Suppressor macrophage treated with lipopolysaccharide for 4 hours (primary cell): ENCODE measurements around the gene NT5C.
A peak's percentile ranks its signal among the peaks of the same experiment; 100 is the strongest.
"Not testable (repeated sequence)": the region's sequence is repeated elsewhere in the genome, so short reads cannot be mapped to it uniquely, and the experiment has no call there.

Experiments used
- DNase-seq: peaks from one replicate; pipeline ENCODE4 v3.0.0-alpha.2; 2020

NT5C gene

DNA sequence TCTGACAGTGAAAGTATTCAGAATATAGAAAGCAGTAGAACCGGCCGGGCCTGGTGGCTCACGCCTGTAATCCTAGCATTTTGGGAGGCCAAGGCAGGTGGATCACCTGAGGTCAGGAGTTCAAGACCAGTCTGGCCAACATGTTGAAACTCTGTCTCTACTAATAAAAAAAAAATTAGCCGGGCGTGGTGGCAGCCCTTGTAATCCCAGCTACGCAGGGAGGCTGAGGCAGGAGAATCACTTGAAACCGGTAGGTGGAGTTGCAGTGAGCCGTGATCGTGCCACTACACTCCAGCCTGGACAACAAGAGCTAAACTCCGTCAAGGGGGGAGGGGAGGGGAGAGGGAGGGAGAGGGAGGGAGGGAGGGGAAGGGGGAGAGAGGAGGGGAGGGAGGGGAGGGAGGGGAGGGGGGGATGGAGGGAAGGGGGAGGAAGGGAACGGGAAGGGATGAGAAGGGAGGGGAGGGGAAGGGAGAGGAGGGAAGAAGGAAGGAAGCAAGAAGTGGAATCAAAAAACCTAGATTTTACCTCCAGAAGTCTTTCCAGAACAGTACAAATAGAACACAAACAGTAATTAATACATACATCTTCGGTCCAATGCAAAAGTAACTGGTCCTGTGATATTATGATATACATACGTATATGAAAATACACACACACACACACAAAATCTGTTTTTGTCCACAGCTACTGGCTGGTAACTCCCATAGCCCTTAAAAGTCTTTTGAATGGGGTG lies 10.9 kb upstream of the NT5C start:
- no peak for DNase-seq

GRCh38 chr17:75138519-75138918 lies 7.0 kb upstream of the NT5C start:
- DNase-seq: no peak

DNA sequence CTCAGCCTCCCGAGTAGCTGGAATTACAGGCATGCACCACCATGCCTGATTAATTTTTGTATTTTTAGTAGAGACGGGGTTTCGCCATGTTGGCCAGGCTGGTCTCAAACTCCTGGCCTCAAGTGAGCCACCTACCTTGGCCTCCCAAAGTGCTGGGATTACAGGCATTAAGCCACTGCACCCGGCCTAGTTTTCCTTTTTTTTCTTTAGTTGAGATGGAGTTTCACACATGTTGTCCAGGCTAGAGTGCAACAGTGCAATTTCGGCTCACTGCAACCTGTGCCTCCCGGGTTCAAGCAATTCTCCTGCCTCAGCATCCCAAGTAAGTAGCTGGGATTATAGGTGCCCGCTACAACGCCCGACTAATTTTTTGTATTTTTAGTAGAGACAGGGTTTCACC lies 6.2 kb upstream of the NT5C start:
- DNase-seq: not testable (repeated sequence)

GRCh38 chr17:75135946-75136345 lies 4.4 kb upstream of the NT5C start:
- DNase-seq: no peak

- no peak for DNase-seq
Observed at GRCh38 chr17:75135452-75135851, 3.9 kb upstream of the NT5C start.

- DNase-seq: not testable (repeated sequence)
Observed at GRCh38 chr17:75133607-75134347, 2.2 kb upstream of the NT5C start.

- no peak for DNase-seq
Observed at GRCh38 chr17:75133001-75133400, 1.5 kb upstream of the NT5C start.

GRCh38 chr17:75132018-75133000 lies 767 bp upstream of the NT5C start:
- DNase-seq: not testable (repeated sequence)

DNA sequence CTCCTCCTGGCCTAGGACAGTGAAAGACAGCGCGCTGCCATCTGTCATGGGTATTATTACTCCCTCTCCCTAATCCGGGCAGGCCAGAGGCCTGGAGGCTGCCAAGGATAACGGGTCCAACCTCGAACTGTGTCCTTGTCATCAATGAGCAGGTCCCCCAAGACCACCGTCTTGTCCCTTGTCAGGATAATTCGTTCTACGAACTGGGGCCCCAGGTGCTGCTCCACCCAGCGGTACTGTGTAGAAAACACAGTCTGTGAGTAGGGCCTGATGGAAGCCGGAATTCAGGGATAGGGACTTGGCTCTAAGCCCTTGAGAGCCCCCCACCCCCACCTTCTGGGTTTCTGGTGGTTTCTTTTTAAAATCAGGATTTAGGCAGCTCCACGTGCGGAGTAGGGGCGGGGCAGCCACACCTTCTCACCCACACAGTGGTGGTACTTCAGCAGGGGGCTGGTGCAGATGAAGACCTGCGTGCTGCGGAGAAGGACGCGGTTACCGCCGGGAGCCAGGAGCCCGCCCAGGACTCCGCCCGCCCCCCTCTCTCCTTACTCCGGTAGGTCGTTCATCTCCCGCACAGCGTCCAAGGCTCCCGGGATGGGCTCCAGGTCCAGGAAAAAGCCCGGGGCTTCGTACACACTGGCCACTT lies 787 bp downstream of the NT5C start:
- peak; percentile 58 for DNase-seq

DNA sequence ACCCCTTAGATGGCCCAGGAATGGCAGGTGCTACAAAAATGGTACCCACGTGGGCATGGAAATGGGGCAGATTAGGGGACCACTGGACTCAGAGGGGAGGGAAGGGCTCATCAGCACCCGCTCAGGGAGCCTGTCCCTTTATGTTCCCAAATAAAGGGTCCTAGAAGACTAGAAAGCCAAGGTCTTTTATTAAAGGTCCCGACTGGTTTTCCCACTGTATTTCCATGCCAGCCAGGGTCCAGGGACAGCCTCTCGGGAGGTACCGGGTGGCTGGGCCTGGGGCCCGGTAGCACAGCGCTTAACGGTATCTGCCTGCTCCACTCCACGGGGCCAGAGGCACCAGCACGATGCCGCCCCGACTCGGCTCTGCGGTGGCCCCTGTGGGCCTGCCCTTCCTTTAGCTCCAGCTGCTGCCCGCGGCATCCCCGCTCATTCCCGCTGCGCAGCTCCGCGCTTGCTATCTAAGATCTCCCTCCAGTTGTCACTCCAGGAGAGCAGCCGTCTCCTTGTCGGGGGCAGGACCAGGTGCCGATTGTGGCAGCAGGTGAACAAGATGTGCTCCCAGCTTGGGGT lies 1.4 kb downstream of the NT5C start:
- DNase-seq: no peak

DNA sequence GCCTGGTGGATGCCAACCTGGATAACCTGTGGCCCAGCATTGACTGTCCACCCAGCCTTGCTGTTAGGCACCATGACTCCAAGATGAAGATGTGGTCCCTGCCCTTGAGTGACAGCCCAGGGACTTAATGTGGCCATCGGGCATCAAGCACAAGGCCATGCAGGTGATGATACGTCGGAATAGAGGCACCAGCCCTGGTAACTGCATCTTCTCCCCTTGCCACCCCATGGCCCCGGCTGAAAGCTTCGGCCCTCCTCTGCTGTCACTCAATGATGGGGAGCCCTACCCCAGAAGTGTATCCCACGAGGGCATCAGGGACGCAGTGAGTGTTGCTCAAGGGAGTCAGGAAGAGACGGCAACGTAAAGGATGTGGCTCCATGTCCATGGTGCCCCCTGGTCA lies 2.0 kb downstream of the NT5C start:
- no peak for DNase-seq

DNA sequence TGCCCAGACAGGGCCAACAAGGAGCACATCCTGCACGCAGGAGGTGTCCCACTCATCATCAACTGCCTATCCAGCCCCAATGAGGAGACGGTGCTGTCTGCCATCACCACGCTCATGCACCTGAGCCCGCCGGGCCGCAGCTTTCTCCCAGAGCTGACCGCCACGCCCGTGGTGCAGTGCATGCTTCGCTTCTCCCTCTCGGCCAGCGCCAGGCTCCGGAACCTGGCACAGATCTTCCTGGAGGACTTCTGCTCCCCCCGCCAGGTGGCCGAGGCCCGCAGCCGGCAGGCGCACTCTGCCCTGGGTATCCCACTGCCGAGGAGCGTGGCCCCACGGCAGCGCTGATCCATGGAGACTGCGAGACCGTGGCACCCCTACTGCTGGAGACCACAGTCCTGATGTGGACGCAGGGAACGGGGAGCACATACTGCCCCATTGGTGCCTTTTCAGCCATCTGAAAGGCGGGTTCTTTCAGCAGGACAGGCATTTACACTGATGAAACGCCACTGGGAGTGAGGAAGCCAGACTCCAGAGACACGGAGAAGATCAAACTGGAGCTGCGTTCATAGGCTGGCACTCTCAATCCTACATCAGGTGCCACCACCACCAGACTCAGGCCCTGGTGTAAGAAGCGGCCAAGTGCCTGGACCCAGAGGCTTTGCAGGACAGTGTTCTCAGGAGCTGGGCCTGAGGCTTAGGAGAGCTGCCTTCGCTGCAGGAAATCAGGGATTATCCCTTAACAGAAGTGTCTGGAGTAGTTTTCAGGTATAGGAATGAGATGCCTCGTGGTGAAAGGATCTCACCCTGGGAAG lies 2.6 kb downstream of the NT5C start:
- no peak for DNase-seq

DNA sequence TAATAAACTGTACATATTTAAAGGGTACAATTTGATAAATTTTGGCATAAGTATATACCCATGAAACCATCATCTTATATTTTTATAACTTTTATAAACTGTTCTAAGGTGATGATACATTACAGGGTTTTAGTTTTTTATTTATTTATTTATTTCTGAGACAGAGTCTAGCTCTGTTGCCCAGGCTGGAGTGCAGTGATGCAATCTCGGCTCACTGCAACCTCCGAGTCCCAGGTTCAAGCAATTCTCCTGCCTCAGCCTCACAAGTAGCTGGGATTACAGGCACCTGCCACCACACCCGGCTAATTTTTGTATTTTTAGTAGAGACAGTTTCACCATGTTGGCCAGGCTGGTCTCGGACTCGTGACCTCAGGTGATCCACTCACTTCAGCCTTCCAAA lies 3.6 kb downstream of the NT5C start:
- not testable (repeated sequence) for DNase-seq

GRCh38 chr17:75126954-75127353 lies 4.6 kb downstream of the NT5C start:
- no peak for DNase-seq

- DNase-seq: no peak
Observed at GRCh38 chr17:75125984-75126383, 5.6 kb downstream of the NT5C start.

DNA sequence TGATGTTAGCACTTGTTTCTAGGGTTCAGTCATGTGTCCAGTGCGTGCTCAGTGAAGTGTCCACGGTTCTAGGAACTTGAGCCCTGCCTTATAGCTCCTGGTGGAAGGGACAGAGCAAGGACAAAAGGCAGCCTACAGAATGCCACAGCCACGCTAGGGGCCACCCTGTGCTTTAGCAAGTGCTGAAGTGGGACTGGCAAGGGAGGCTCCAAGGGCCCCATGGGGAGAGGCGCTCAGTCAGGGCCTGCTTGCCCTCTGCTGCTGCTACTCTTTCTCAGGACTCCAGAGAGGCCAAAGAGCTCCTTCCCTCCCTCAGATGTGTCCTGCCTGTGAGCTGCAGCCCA lies 6.8 kb downstream of the NT5C start:
- no peak for DNase-seq

GRCh38 chr17:75124041-75124818 lies 7.3 kb downstream of the NT5C start:
- no peak for DNase-seq

GRCh38 chr17:75118307-75118706 lies 13.2 kb downstream of the NT5C start:
- DNase-seq: no peak

GRCh38 chr17:75116737-75117136 lies 14.8 kb downstream of the NT5C start:
- no peak for DNase-seq

DNA sequence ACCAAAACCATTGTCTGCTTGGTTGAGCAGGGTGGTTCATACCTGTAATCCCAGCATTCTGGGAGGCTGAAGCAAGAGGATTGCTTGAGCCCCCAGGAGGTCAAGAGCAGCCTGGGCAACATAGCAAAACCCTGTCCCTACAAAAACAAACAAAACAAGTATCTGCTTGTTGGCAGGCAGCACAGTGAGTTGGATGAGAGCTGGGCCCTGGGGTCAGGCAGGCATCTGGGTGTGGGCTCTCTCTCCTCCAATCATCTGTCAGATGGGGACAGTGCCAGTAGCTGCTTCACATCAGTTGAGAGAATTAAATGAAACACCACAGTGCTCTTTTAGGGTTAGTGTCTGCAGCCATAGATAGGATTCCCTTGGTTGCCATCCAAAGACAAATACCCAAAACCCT lies 16.0 kb downstream of the NT5C start:
- no peak for DNase-seq
